ENCODE measurements around the gene THNSL1.
"Not testable (repeated sequence)": the region's sequence is repeated elsewhere in the genome, so short reads cannot be mapped to it uniquely, and the experiment has no call there.

The THNSL1 gene

GRCh38 chr10:24992512-24993133, 23.8 kb upstream of the THNSL1 start:
- TF ChIP-seq CTCF (IDR thresholded peaks at IDR 0.05) = no peak
- peaks cover 17% of the 10 kb centered on the region for H3K27me3 Mint-ChIP-seq (ENCODE audit: low read depth, poor library complexity)
- H3K27ac Mint-ChIP-seq = no peak overlapping the region
- H3K4me3 Mint-ChIP-seq = no peak overlapping the region
- H3K36me3 Mint-ChIP-seq (ENCODE audit: low read depth) = no peaks in the 10 kb centered on the region
- peaks cover 10% of the 10 kb centered on the region for H3K4me1 Mint-ChIP-seq
- peaks cover 3% of the 10 kb centered on the region for H3K9me3 Mint-ChIP-seq
- DNase-seq = no peak

GRCh38 chr10:24993237-24993958, 23.0 kb upstream of the THNSL1 start:
- Mint-ChIP-seq H3K4me3 (no peak overlapping the region), H3K36me3 (ENCODE audit: low read depth) (no peaks in the 10 kb centered on the region), H3K9me3 (peaks cover 3% of the 10 kb centered on the region), H3K27me3 (ENCODE audit: low read depth, poor library complexity) (peaks cover 17% of the 10 kb centered on the region), H3K4me1 (peaks cover 10% of the 10 kb centered on the region), H3K27ac (no peak overlapping the region)
- TF ChIP-seq CTCF (IDR thresholded peaks at IDR 0.05) = no peak
- DNase-seq = no peak

GRCh38 chr10:24995072-24995471, 21.3 kb upstream of the THNSL1 start:
- no peaks in the 10 kb centered on the region for H3K4me1 Mint-ChIP-seq
- peaks cover 19% of the 10 kb centered on the region for H3K27me3 Mint-ChIP-seq (ENCODE audit: low read depth, poor library complexity)
- TF ChIP-seq CTCF (IDR thresholded peaks at IDR 0.05) = no peak
- DNase-seq = no peak
- no peak overlapping the region for H3K4me3 Mint-ChIP-seq
- no peak overlapping the region for H3K27ac Mint-ChIP-seq
- H3K36me3 Mint-ChIP-seq (ENCODE audit: low read depth) = no peaks in the 10 kb centered on the region
- peaks cover 3% of the 10 kb centered on the region for H3K9me3 Mint-ChIP-seq

GRCh38 chr10:24998044-24998443, 18.4 kb upstream of the THNSL1 start:
- H3K4me1 Mint-ChIP-seq = no peaks in the 10 kb centered on the region
- DNase-seq = no peak
- TF ChIP-seq CTCF (IDR thresholded peaks at IDR 0.05) = no peak
- H3K27ac Mint-ChIP-seq = no peak overlapping the region
- H3K27me3 Mint-ChIP-seq (ENCODE audit: low read depth, poor library complexity) = peaks cover 19% of the 10 kb centered on the region
- H3K4me3 Mint-ChIP-seq = no peak overlapping the region
- peaks cover 18% of the 10 kb centered on the region for H3K9me3 Mint-ChIP-seq
- H3K36me3 Mint-ChIP-seq (ENCODE audit: low read depth) = no peaks in the 10 kb centered on the region

GRCh38 chr10:25011591-25011990, 4.8 kb upstream of the THNSL1 start:
- H3K27ac Mint-ChIP-seq; DNase-seq; H3K4me3 Mint-ChIP-seq; H3K27me3 Mint-ChIP-seq (ENCODE audit: low read depth, poor library complexity): not testable (repeated sequence)
- Mint-ChIP-seq H3K4me1 (peaks cover 13% of the 10 kb centered on the region), H3K36me3 (ENCODE audit: low read depth) (peaks cover 15% of the 10 kb centered on the region), H3K9me3 (peaks cover 26% of the 10 kb centered on the region)

GRCh38 chr10:25014579-25014978, 1.8 kb upstream of the THNSL1 start:
- Mint-ChIP-seq H3K9me3 (peaks cover 42% of the 10 kb centered on the region), H3K4me1 (peaks cover 23% of the 10 kb centered on the region), H3K4me3 (peak overlapping the region; percentile 90), H3K27ac (no peak overlapping the region), H3K36me3 (ENCODE audit: low read depth) (peaks cover 25% of the 10 kb centered on the region), H3K27me3 (ENCODE audit: low read depth, poor library complexity) (no peaks in the 10 kb centered on the region)
- no peak for DNase-seq
- no peak for TF ChIP-seq CTCF (IDR thresholded peaks at IDR 0.05)
